Uterus (tissue), 2 donors: ENCODE measurements around the gene CASTOR1.

Experiments used
- POLR2A ChIP-seq, 2 donors: fragments of 450-650 bp; IDR thresholded peaks; one replicate each; pipeline ENCODE4 v1.6.1; 2016; ENCODE audit warnings: antibody characterized with exemption in 2 of 2, mild to moderate bottlenecking in 1 of 2, moderate library complexity in 1 of 2
- TF ChIP-seq, protein P1 (sequence below), 4 experiments: fragments of 200-600 bp in 2 of 4; fragments of 450-650 bp in 2 of 4; sonication (generic) in 2 of 4; IDR thresholded peaks; one replicate each; pipeline ENCODE4 v1.5.1; 2016 to 2019; ENCODE audit warnings: antibody characterized with exemption in 4 of 4, mild to moderate bottlenecking in 2 of 4, moderate library complexity in 1 of 4

- TF ChIP-seq, protein P1, sequence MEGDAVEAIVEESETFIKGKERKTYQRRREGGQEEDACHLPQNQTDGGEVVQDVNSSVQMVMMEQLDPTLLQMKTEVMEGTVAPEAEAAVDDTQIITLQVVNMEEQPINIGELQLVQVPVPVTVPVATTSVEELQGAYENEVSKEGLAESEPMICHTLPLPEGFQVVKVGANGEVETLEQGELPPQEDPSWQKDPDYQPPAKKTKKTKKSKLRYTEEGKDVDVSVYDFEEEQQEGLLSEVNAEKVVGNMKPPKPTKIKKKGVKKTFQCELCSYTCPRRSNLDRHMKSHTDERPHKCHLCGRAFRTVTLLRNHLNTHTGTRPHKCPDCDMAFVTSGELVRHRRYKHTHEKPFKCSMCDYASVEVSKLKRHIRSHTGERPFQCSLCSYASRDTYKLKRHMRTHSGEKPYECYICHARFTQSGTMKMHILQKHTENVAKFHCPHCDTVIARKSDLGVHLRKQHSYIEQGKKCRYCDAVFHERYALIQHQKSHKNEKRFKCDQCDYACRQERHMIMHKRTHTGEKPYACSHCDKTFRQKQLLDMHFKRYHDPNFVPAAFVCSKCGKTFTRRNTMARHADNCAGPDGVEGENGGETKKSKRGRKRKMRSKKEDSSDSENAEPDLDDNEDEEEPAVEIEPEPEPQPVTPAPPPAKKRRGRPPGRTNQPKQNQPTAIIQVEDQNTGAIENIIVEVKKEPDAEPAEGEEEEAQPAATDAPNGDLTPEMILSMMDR (IDR thresholded peaks at IDR 0.05) = no peak
- no peak for TF ChIP-seq POLR2A (IDR thresholded peaks at IDR 0.05)
Observed at GRCh38 chr22:30296833-30297232, 7.5 kb upstream of the CASTOR1 start.
